ENCODE results near the gene RNF215. TPM values are rescaled to one million over a fixed set of nuclear protein-coding genes. Genes with fewer than 3 reads are reported as not detected.

The RNF215 gene
- total RNA-seq, 2 donors from 2014 or later = 8.7 to 9.5 TPM

DNA sequence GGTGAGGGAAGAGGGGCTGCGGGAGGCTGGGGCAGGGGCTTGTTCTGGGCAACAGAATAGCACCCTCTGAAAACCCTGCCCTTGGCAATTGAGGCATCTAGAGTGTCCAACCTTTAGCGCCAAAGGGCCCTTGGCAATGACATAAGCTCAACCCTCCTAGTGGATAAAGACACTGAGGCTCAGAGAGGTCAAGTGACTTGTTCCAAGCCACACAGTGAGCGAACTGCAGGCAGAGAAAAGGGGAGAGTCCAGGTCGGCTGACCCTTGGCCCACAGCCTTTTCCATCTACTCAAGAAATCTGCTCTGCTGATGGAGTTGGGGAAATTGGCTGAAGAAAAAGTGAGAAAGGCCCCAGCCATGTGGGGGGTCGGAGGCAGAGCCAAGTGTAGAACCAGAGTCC is 12.5 kb upstream of the RNF215 start:
- DNase-seq (no peak), ATAC-seq (no peak)
- intact Hi-C loops (cut with DNase I, micrococcal nuclease) = loop anchor here in 1 of 2 donors (10.0 kb wide), 1 partner anchor 85 kb away; no protein-coding TSS in a partner anchor

DNA sequence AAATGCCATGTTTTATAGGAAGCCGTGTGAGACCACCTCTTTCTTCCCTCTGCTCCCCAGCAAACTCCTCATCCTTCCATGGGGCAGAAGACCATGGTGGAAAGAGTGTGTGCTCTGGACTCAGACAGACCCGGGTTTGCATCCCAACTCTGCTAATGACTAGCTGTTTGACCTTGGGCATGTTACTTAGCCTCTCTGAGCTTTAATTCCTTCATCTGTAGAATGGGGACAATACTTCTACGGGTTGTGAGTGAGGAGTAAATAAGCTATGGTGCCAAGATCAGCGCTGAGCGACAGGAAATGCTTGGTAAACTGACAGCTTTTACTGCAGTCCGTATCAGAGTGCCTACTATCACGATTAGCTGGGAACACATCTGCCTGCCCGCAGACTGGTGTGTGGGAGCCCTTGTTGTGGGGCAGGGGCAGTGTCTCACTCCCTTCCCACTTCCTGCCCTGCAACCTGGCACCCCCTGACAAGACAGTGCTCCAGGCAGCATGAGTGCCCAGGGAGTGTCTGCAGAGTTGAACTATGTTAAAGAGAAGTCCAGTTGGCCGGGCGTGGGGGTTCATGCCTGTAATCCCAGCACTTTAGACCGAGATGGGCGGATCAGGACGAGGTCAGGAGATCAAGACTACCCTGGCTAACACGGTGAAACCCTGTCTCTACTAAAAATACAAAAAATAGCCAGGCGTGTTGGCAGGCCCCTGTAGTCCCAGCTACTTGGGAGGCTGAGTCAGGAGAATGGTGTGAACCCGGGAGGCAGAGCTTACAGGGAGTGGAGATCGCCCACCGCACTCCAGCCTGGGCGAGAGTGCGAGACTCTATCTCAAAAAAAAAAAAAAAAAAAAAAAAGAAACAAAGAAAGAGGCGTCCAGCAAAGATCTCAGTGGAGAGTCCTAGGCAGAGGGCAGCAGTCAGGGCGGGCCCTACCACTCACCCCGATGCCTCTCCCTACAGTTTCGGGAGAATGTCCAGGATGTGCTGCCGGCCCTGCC is 11.8 kb upstream of the RNF215 start:
- ATAC-seq (peak; percentile 3), DNase-seq (no peak)
- intact Hi-C loops (cut with DNase I, micrococcal nuclease) = loop anchor here in 1 of 2 donors (10.0 kb wide), 1 partner anchor 86 kb away; no protein-coding TSS in a partner anchor

DNA sequence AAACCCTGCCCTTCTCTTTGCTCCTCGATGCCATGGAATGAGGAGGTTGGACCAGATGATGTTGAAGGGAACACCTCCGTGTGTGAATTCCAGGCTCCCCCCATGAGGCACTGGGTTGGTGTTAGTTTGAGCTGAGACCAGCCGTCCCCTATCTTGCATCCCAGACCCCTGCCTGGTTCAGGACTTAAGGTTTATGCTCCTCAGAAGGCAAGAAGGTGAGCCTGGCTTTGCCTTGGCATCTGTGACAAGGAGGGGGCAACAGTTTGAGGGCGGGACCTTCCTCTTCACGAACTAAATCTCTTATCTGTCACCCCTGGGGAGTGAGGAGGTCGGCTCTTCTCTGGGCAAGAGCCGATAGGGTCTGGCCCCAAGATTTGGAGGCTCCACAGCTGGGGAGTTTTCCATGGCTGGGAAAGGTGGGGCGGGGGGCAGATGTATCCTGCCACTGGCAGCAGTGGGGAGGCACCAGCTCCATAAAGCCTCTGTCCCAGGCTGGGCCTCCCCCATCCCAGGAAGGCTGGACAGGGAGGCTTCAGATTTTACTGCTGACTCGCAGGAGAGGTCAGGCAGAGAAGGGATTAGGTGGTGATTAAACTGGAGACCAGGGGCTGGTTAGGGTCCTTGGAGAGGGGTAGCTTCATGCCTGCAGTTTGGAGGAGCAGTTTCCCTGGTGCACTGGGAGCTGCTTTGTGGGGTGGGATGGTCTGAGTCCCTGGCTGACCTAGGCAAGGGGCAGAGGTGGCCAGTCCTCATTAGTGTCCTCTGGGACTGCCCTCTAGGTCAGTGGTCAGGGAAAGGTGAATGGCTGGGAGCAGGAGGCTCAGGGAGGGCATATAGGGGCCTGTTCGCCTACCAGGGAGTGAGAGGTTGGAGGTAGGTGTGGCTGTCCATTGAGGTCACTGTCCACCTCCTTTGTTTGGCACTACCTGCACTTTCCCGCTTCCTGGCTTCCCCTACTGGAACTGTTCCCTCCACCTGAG is 10.7 kb upstream of the RNF215 start:
- intact Hi-C loops (cut with DNase I, micrococcal nuclease) = loop anchor here in 1 of 2 donors (10.0 kb wide), 1 partner anchor 87 kb away; no protein-coding TSS in a partner anchor
- ATAC-seq (peak; percentile 14), DNase-seq (no peak)

DNA sequence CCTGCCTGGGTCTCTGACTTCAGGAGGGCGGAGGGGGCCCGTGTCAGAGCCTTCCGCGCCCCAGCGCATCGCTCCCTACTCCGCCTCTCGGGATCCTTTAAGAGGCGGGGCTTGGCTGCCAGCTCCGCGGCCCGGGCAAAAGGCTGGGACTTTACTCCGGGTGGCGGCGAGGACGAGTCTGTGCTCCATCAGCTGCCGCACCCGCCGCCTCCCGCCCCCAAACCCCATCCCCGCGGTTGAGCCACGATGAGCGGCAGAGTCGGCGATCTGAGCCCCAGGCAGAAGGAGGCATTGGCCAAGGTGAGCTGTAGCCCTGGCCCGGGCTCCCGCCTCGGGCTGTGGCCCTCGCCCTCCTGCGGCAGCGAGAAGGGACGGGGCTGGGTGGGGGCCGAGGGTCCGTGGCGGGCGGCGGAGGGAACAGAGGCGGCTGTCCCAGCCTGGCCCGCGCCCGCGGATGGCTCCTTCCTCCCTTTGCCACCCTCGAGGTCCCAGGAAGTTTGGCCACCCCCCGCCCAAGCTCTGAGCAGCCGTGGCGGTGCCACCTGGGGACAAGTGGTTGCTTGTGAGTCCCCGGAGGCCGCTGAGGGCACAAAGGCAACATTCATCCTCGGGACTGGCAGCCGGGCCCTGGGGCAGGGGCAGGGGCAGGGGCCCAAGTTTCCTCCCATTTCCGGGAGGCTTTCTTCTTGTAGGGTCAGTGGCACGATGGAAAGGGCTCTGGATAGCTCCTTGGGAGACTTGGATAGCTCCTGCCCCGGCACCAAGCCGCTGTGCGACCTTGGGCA is 9.9 kb upstream of the RNF215 start, which contains the start of gene SEC14L2:
TSS of gene SEC14L2 (plus strand) at position 148 of the 785 bp plus-strand sequence. CDS start at position 247, 99 bp downstream.
- DNase-seq = peak; percentile 65 to 79
- peak; percentile 90 for ATAC-seq
- intact Hi-C loops (cut with DNase I, micrococcal nuclease) = loop anchor here in 1 of 2 donors (10.0 kb wide), 1 partner anchor 88 kb away; no protein-coding TSS in a partner anchor

DNA sequence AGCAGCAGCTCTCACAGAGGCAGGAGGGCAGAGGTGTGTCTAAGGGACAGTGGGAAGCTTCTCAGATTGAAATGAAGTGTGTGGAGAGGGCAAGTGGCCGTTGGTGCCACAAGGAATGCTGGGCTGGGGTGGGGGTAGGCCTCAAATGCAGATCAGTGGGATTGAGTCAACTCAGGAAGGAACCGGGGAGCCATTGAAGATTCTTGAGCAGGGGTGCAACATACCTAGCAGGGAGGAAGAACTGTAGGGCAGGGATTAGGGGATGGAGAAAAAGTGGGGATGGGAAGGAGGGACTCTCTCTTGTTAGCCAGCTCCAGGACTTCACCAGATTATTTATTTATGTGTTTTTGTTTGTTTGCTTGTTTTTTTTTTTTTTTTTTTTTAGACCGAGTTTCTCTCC is 6.7 kb upstream of the RNF215 start:
- intact Hi-C loops (cut with DNase I, micrococcal nuclease) = loop anchor here in 1 of 2 donors (10.0 kb wide), 1 partner anchor 91 kb away; no protein-coding TSS in a partner anchor
- ATAC-seq = no peak
- DNase-seq = no peak

DNA sequence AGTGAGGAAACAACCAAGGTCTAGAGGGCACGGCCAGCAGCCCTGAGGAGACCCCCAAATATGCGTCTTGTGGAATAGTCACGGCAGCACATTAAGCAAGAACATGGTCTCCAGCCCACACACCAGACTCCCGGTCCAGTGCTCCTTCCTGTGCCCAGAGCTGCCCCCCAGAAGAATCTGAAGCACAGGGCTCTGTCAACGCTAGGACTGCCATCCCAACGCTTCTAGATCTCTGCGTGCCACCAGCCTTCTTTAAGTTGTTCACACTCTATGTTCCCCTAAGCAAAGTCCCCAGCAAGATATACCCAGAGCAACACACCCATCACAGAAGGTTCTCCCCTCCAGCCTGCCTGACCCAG is 6.1 kb upstream of the RNF215 start:
- intact Hi-C loops (cut with DNase I, micrococcal nuclease) = loop anchor here in 1 of 2 donors (10.0 kb wide), 1 partner anchor 92 kb away; no protein-coding TSS in a partner anchor
- DNase-seq (no peak), ATAC-seq (no peak)

DNA sequence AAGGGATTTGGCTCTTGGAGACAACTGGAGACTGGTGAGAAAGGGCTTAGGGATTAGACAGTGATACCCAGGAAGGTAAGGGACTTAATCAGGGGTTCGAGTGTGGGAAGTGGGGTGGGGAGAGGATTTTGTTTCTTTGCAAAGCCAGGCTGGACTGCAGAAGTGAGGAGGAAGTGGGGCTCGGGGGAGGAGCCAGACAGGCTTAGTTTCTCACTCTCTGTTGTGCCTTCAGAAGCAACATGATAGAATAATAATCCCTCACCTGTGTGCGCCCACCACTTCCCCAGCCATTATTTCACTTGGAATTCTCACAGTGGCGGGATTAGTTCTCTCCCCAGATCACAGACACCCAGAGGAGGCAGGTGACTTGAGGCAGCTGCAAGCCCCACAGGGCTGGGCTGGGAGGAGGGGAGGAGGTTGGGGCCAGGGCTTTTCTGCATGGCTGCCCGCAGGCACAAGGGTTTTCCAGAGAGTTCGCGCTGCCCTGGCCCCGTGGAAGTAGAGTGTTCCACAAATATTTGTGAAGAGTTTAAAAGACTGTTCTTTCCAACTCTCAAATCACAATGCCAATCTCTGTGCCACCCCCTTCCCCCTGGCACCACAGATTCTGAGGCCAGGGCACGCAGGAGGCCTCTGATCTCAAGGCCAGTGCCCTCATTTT is 5.6 kb upstream of the RNF215 start:
- ATAC-seq (no peak), DNase-seq (no peak)

DNA sequence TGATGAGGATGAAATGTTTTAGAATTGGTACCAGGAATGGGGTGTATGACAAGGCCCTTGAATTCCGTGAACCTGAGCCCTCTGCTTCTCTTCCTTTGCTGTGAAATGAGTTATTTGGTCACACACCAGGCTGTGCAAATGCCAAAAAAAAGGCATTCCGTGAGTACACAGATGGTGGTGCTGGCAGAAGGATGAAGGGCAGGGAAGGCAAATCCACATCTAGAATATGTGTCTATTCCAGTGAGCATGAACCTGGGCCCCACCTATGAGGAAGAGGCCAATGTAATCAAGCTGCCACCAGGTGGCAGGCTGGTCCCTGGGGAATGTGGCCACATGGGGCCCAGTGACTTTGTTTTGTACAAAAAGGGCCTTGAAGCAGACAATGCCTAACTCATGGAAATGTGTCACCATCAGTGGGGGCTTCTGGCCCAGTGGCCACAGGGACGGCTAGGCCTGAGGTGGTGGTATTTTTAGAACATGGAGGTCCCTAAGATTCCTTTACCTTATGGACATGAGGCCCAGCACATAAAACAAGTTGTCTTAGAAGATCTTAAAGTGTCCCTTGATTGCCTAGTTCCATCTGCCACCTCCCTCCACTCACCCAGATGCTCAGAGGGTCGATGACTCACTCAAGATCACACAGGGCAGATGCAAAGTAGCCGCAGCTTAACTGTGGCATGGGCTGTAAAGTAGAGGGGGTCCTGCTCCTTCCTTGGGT is 3.9 kb upstream of the RNF215 start:
- ATAC-seq = peak; percentile 66
- DNase-seq = peak; percentile 52 to 87
- intact Hi-C loops (cut with DNase I, micrococcal nuclease) = loop anchor here in 1 of 2 donors (10.0 kb wide), 1 partner anchor 94 kb away; no protein-coding TSS in a partner anchor

More for the DNA sequence above, 5.6 kb upstream of the RNF215 start:
- intact Hi-C loops (cut with DNase I, micrococcal nuclease) = loop anchor here in 1 of 2 donors (10.0 kb wide), 1 partner anchor 92 kb away; no protein-coding TSS in a partner anchor

DNA sequence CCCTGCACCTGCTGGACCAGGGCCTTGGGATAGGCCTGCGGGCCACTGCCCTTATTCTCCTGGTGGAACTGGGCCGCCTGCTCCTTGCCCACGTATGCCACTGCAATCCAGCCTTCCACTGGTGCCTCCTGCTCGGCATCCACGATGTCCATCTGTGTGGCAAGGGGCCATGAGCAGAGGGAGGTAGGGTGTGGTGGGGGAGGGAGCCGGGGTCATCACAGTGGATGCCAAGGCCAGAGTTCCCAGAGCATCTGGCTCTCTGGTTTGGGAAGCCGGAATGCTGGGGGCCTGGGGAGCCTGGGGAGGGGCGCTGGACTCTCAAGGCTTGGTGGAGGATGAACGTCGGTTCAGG is 627 bp downstream of the RNF215 start:
- ATAC-seq (peak; percentile 1), DNase-seq (peak in 1 of 2 donors; percentile 42)
- intact Hi-C loops (cut with DNase I, micrococcal nuclease) = loop anchor here (5.0 kb wide), 1 partner anchor 124 kb away; no protein-coding TSS in a partner anchor

DNA sequence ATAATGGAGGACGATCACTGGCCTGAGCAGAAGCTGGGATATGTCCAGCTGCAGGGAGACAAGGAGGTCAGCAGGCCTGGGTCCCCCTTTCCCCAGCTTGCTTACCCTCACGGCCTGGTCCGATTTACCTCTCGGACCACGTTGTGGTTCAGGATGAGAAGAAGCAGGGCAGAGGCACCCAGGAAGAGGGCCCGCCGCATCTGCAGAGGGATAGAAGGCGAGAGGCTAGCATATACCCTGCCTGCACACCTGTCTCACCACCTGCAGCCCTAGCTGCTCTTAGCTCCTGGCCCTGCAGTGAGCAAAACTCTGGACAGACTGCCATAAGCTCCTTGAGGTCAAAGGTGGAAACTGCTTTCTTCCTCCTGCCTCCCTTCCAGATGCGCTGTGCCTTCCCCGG is 1.3 kb downstream of the RNF215 start:
- no peak for DNase-seq
- intact Hi-C loops (cut with DNase I, micrococcal nuclease) = loop anchor here (5.0 kb wide), 1 partner anchor 124 kb away; no protein-coding TSS in a partner anchor
- no peak for ATAC-seq

DNA sequence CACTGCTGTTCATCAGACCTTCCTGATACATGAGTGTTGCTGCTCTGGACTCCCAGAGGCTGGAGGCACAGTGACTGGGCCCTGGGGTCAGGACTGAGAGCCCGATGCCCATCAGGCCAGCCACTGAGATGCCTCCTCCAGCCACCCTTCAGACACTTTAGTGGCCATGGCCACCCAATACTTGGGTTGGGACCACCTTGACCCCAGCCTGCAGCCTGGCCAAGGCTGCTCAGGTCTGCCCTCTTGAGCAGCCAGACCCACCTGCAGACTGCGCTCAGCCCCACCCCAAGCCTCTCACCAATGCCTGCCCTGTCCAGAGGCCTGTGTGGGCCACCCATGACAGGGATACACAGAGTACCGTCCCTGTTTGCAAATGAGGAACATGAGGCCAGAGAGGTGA is 4.2 kb downstream of the RNF215 start:
- ATAC-seq = no peak
- intact Hi-C loops (cut with DNase I, micrococcal nuclease) = no loop called here
- DNase-seq = no peak

DNA sequence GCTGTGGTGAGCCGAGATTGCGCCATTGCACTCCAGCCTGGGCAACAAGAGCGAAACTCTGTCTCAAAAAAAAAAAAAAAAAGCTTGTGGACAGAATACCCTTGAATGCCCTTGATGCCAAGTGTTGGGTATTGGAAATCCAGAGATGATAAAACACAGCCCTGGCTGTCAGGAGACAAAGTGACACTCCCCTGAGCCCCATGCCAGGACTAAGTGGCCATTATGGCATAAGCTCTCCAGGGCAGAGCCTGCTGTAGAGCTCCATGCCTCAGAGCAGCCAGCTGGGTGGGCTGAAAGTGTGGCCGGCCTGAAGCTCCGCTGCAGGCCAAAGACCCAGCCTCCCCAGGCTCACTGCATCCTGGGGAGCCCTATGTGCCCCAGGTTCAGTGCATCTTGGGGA is 4.9 kb downstream of the RNF215 start:
- ATAC-seq = no peak
- intact Hi-C loops (cut with DNase I, micrococcal nuclease) = no loop called here
- DNase-seq = no peak

DNA sequence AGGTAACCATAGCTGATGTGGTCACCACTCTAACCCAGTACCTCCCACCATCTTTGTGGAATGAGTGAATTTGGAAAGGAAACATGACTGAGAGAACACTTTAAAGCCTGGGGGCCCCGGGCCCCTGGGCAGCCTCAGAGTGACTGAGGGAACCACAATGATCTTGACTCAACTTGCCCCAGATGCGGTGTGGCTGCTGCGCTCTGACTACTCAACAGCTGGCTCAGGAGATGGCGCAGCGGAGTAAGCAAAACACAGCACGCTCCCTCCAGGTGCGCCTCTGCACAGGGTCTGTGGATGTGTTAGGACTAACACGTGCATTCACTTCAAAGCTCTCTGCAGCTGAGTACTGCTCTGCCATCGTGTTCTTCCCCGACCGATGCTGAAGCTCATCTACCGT is 5.9 kb downstream of the RNF215 start:
- DNase-seq (no peak), ATAC-seq (no peak)
- intact Hi-C loops (cut with DNase I, micrococcal nuclease) = no loop called here

DNA sequence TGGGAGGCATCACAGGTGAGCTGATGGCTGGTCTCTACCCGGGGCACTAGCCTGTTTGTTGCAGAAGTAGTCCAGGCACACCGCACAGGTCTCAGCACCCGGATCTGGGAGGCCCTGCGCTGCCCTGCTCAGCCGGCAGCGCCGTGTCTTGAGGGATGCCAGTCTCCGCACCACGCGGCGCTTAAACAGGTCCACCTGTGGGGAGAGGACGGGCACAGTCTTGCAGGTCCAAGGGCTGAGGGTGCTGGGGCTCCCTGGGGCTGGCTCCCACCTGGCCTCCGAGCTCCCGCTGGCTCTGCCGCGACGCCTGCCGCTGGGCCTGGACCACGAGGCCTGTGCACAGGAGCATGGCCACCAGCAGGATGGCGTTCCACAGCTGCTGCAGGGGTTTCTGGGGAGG is 7.2 kb downstream of the RNF215 start:
- DNase-seq (no peak), ATAC-seq (no peak)
- intact Hi-C loops (cut with DNase I, micrococcal nuclease) = no loop called here

DNA sequence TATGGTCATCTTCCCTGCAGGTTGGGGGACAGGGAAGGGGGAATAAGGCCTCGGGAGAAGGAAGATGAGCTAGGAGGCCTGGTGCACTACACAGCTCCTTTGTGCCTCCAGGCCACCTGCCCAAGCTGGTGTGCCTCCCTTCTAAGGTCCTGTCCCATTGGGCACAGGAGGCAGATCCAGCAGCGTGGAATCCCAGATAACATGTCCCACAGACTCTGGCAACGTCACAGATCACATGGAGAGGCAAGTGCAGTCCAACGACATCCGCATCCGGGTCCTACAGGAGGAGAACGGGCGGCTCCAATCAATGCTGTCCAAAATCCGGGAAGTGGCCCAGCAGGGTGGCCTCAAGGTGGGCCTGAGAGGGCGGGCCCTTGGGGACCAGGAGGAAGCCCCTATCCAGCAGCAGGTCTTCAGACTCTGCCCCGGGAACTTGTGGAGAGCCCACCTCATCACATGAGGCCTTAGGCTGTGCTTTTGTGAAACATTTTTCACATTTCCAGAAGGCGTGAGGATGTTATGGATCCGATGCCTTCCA is 11.8 kb downstream of the RNF215 start:
- ATAC-seq (no peak), DNase-seq (no peak)
- intact Hi-C loops (cut with DNase I, micrococcal nuclease) = no loop called here

Measured in left colon (tissue), 2 donors.